Mesenchymal stem cell (in vitro differentiated cells and primary cell): ENCODE measurements around the gene MAP7.

ENCODE experiments used
- DNase-seq: peaks from one replicate; pipeline ENCODE4 v3.0.0-alpha.2; 2013
- H2AFZ ChIP-seq: one replicate; pipeline ENCODE4 v1.6.1; 2013; ENCODE audit warnings: low read depth, mild to moderate bottlenecking, control low read depth, inconsistent platforms, low read length, moderate library complexity
- H2AK5ac ChIP-seq: 2 replicates; pipeline ENCODE4 v1.6.1; 2013; ENCODE audit warnings: low read length, moderate library complexity, mild to moderate bottlenecking, inconsistent platforms; ENCODE audit not compliant: severe bottlenecking
- H2BK120ac ChIP-seq: one replicate; pipeline ENCODE4 v1.6.1; 2013; ENCODE audit warnings: low read depth, mild to moderate bottlenecking, inconsistent platforms, low read length, moderate library complexity
- H2BK12ac ChIP-seq, 2 experiments: one replicate each; pipeline ENCODE4 v1.6.1; 2013; ENCODE audit warnings: inconsistent platforms in 2 of 2, low read length in 2 of 2, mild to moderate bottlenecking in 2 of 2, moderate library complexity in 2 of 2, control low read depth in 1 of 2
- H2BK15ac ChIP-seq: one replicate; pipeline ENCODE4 v1.6.1; 2013; ENCODE audit warnings: mild to moderate bottlenecking, low read depth, inconsistent platforms; ENCODE audit not compliant: poor library complexity, severe bottlenecking
- H2BK5ac ChIP-seq: 2 replicates; pipeline ENCODE4 v1.6.1; 2013; ENCODE audit warnings: low read depth, mild to moderate bottlenecking, low read length, control low read depth, inconsistent platforms; ENCODE audit not compliant: poor library complexity, severe bottlenecking
- H3K14ac ChIP-seq, 2 experiments: one replicate each; pipeline ENCODE4 v1.6.1; 2013; ENCODE audit warnings: inconsistent platforms in 2 of 2, low read length in 2 of 2, control low read depth in 1 of 2, mild to moderate bottlenecking in 1 of 2, moderate library complexity in 1 of 2
- H3K18ac ChIP-seq, 2 experiments: one replicate each; pipeline ENCODE4 v1.6.1; 2013; ENCODE audit warnings: inconsistent platforms in 2 of 2, low read length in 2 of 2, control low read depth in 1 of 2, low read depth in 1 of 2, mild to moderate bottlenecking in 1 of 2
- H3K23ac ChIP-seq, 2 experiments: one replicate each; pipeline ENCODE4 v1.6.1; 2013; ENCODE audit warnings: inconsistent platforms in 2 of 2, low read length in 2 of 2, mild to moderate bottlenecking in 2 of 2, moderate library complexity in 2 of 2, control low read depth in 1 of 2
- H3K27ac ChIP-seq: 2 replicates; pipeline ENCODE4 v1.5.1; 2013; ENCODE audit warnings: mild to moderate bottlenecking, moderate library complexity, low read length, control low read depth, inconsistent platforms; ENCODE audit not compliant: poor library complexity, severe bottlenecking
- H3K27me3 ChIP-seq, 2 experiments: 2 replicates each; pipeline versions ENCODE4 v1.6.1 to v1.7.0; 2013; ENCODE audit warnings: low read length in 2 of 2, mild to moderate bottlenecking in 2 of 2, moderate library complexity in 2 of 2, control low read depth in 1 of 2, inconsistent platforms in 1 of 2; ENCODE audit not compliant: control insufficient read depth in 1 of 2, insufficient read depth in 1 of 2
- H3K36me3 ChIP-seq, 2 experiments: 2 replicates each; pipeline versions ENCODE4 v1.6.1 to v1.7.0; 2013; ENCODE audit warnings: low read length in 2 of 2, control low read depth in 1 of 2, inconsistent platforms in 1 of 2, low read depth in 1 of 2, mild to moderate bottlenecking in 1 of 2; ENCODE audit not compliant: insufficient read depth in 2 of 2, control insufficient read depth in 1 of 2
- H3K4ac ChIP-seq, 2 experiments: one replicate each; pipeline ENCODE4 v1.6.1; 2013; ENCODE audit warnings: inconsistent platforms in 2 of 2, low read length in 2 of 2, mild to moderate bottlenecking in 2 of 2, moderate library complexity in 2 of 2, control low read depth in 1 of 2, low read depth in 1 of 2
- H3K4me1 ChIP-seq: 2 replicates; pipeline ENCODE4 v1.6.1; 2013; ENCODE audit warnings: low read depth, low read length, control low read depth; ENCODE audit not compliant: control insufficient read depth, insufficient read depth
- H3K4me2 ChIP-seq: 2 replicates; pipeline ENCODE4 v1.6.1; 2013; ENCODE audit warnings: low read length, mild to moderate bottlenecking, inconsistent platforms; ENCODE audit not compliant: poor library complexity, severe bottlenecking
- H3K4me3 ChIP-seq, 2 experiments: 2 replicates each; pipeline versions ENCODE4 v1.5.1 to v1.7.0; 2013; ENCODE audit warnings: low read length in 2 of 2, mild to moderate bottlenecking in 2 of 2, control low read depth in 1 of 2, low read depth in 1 of 2; ENCODE audit not compliant: insufficient read depth in 1 of 2
- H3K79me1 ChIP-seq: replicated peaks from 2 replicates; pipeline ENCODE4 v1.6.1; 2013; ENCODE audit warnings: mild to moderate bottlenecking, control low read depth, low read length, inconsistent platforms; ENCODE audit not compliant: poor library complexity, severe bottlenecking
- H3K9ac ChIP-seq: 2 replicates; pipeline ENCODE4 v1.7.0; 2013; ENCODE audit warnings: mild to moderate bottlenecking, low read length, moderate library complexity
- H3K9me3 ChIP-seq: 2 replicates; pipeline ENCODE4 v1.7.0; 2013; ENCODE audit warnings: mild to moderate bottlenecking, low read length; ENCODE audit not compliant: control insufficient read depth
- H4K8ac ChIP-seq: one replicate; pipeline ENCODE4 v1.6.1; 2013; ENCODE audit warnings: inconsistent platforms, mild to moderate bottlenecking, low read length, moderate library complexity
- H4K91ac ChIP-seq: one replicate; pipeline ENCODE4 v1.6.1; 2013; ENCODE audit warnings: mild to moderate bottlenecking, low read length, inconsistent platforms
- WGBS: methylation state at CpG from one replicate; pipeline ENCODE4 v1.1.7; 2013; ENCODE audit warnings: mixed read lengths; 5-methylcytosine and 5-hydroxymethylcytosine counted together

The MAP7 gene

DNA sequence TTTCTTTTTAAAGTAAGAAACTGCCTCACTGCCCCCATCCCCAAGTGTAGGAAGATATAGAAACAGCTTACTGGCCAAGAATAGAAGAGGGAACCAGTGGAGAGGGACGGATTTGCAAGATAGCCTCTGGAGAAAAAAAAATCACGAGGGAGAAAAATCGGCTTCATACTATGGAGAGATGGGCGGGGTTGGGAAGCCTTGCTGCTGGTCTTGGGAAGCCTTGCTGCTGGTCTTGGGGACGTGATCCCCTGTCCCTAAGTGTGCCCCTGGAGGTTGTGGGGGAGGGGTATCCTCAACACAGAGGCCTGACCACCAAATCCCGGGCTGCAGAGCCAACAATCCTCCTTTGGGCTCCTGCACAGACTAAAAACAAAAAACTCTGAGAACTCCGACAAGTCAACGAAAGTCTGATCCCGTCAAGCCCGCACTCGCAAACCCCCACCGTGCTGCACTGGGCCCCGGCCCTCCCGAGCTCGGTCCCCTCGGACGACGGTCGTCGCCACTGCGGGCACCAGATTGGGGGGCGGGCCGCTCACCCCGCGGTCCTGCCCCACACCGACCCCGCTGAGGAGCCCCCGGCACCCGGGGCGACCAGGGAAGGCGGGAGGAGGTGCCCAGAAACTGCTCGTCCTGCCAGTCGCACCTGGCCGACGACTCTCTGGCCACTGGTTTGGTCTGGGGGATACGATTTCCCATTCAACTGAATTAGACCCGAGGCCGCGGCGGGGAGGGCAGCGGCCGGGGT lies 750 bp downstream of the MAP7 start:
- H2BK12ac ChIP-seq: no peak overlapping the region
- WGBS: 3% methylated on average over 38 of the region's 42 CpGs
- no peak overlapping the region for H3K27ac ChIP-seq
- no peak overlapping the region for H2BK120ac ChIP-seq
- peaks cover 10 to 50% of the 10 kb centered on the region in 2 experiments for H3K27me3 ChIP-seq
- peak overlapping the region in 1 of 2 experiments; percentile 72 for H3K23ac ChIP-seq
- H4K8ac ChIP-seq: peak overlapping the region; percentile 36
- peaks cover 0 to 3% of the 10 kb centered on the region in 2 experiments for H3K36me3 ChIP-seq
- DNase-seq: peak; percentile 36
- H2AFZ ChIP-seq: peak overlapping the region; percentile 88
- H3K9me3 ChIP-seq: no peaks in the 10 kb centered on the region
- peak overlapping the region in 1 of 2 experiments; percentile 19 for H3K4ac ChIP-seq
- no peak overlapping the region for H2BK5ac ChIP-seq
- peak overlapping the region; percentile 78 to 88 for H3K4me3 ChIP-seq
- H2AK5ac ChIP-seq: no peak overlapping the region
- peak overlapping the region in 1 of 2 experiments; percentile 16 for H3K18ac ChIP-seq
- no peak overlapping the region for H4K91ac ChIP-seq
- H2BK15ac ChIP-seq: peak overlapping the region; percentile 46
- peak overlapping the region; percentile 67 for H3K9ac ChIP-seq
- peak overlapping the region; percentile 99 for H3K4me2 ChIP-seq
- H3K14ac ChIP-seq: peak overlapping the region in 1 of 2 experiments; percentile 22
- H3K4me1 ChIP-seq: peaks cover 21% of the 10 kb centered on the region
- no peaks in the 10 kb centered on the region for H3K79me1 ChIP-seq

GRCh38 chr6:136548582-136549299 lies 1.5 kb downstream of the MAP7 start:
- 61% methylated on average over 13 of the region's 14 CpGs for WGBS
- no peak overlapping the region for H2AK5ac ChIP-seq

GRCh38 chr6:136547871-136548270 lies 2.4 kb downstream of the MAP7 start:
- Histone ChIP-seq H3K27me3 (peaks cover 16 to 43% of the 10 kb centered on the region in 2 experiments), H2BK15ac (no peak overlapping the region), H3K9ac (no peak overlapping the region), H3K36me3 (peaks cover 0 to 3% of the 10 kb centered on the region in 2 experiments), H2AFZ (no peak overlapping the region), H4K91ac (no peak overlapping the region), H3K27ac (no peak overlapping the region), H3K9me3 (no peaks in the 10 kb centered on the region), H3K18ac (no peak overlapping the region), H2AK5ac (no peak overlapping the region), H3K4me3 (no peak overlapping the region), H2BK120ac (no peak overlapping the region), H3K4ac (no peak overlapping the region), H3K79me1 (no peaks in the 10 kb centered on the region), H3K14ac (no peak overlapping the region), H4K8ac (no peak overlapping the region), H2BK12ac (no peak overlapping the region), H3K4me2 (no peak overlapping the region), H3K4me1 (peaks cover 21% of the 10 kb centered on the region), H3K23ac (no peak overlapping the region), H2BK5ac (no peak overlapping the region)
- no peak for DNase-seq
- WGBS: no CpG with 5 or more reads among the region's 1 CpG

More at GRCh38 chr6:136548582-136549299, 1.5 kb downstream of the MAP7 start:
- no peak overlapping the region for H3K23ac ChIP-seq
- H2BK15ac ChIP-seq: no peak overlapping the region
- H3K9ac ChIP-seq: peak overlapping the region; percentile 67
- no peak overlapping the region for H3K14ac ChIP-seq
- H3K79me1 ChIP-seq: no peaks in the 10 kb centered on the region
- H3K27ac ChIP-seq: no peak overlapping the region
- H4K8ac ChIP-seq: no peak overlapping the region
- no peak overlapping the region for H2BK5ac ChIP-seq
- peaks cover 21% of the 10 kb centered on the region for H3K4me1 ChIP-seq
- H3K18ac ChIP-seq: no peak overlapping the region
- H2BK120ac ChIP-seq: no peak overlapping the region
- no peak overlapping the region for H2AFZ ChIP-seq
- H3K4me2 ChIP-seq: no peak overlapping the region
- H3K27me3 ChIP-seq: peaks cover 16 to 50% of the 10 kb centered on the region in 2 experiments
- no peak overlapping the region for H3K4ac ChIP-seq
- no peak overlapping the region for H2BK12ac ChIP-seq
- no peaks in the 10 kb centered on the region for H3K9me3 ChIP-seq
- H3K4me3 ChIP-seq: no peak overlapping the region
- DNase-seq: no peak
- peaks cover 0 to 3% of the 10 kb centered on the region in 2 experiments for H3K36me3 ChIP-seq
- no peak overlapping the region for H4K91ac ChIP-seq

- H3K18ac ChIP-seq: no peak overlapping the region
- H3K14ac ChIP-seq: no peak overlapping the region
- no peak overlapping the region for H2BK12ac ChIP-seq
- H3K27ac ChIP-seq: no peak overlapping the region
- H3K9me3 ChIP-seq: no peaks in the 10 kb centered on the region
- peaks cover 0 to 3% of the 10 kb centered on the region in 2 experiments for H3K36me3 ChIP-seq
- H4K91ac ChIP-seq: no peak overlapping the region
- no peak overlapping the region for H4K8ac ChIP-seq
- no peaks in the 10 kb centered on the region for H3K79me1 ChIP-seq
- H2BK120ac ChIP-seq: no peak overlapping the region
- H3K4me3 ChIP-seq: no peak overlapping the region
- no peak overlapping the region for H3K4ac ChIP-seq
- no peak overlapping the region for H3K23ac ChIP-seq
- H2BK15ac ChIP-seq: no peak overlapping the region
- WGBS: no CpG with 5 or more reads among the region's 4 CpGs
- H3K9ac ChIP-seq: no peak overlapping the region
- H3K4me1 ChIP-seq: peaks cover 21% of the 10 kb centered on the region
- no peak overlapping the region for H3K4me2 ChIP-seq
- DNase-seq: peak; percentile 39
- peaks cover 16 to 38% of the 10 kb centered on the region in 2 experiments for H3K27me3 ChIP-seq
- H2AK5ac ChIP-seq: no peak overlapping the region
- no peak overlapping the region for H2AFZ ChIP-seq
- H2BK5ac ChIP-seq: no peak overlapping the region
These were observed 2.9 kb downstream of the MAP7 start for GRCh38 chr6:136547336-136547735.
